Stimulated activated CD4-positive, alpha-beta T cell treated with anti-CD3 and anti-CD28 coated beads, Interleukin-4, amount 100 ng/mL, for 1 hour (primary cell): ENCODE data around the gene MRTO4.
"Not testable (repeated sequence)": the region's sequence is repeated elsewhere in the genome, so short reads cannot be mapped to it uniquely, and the experiment has no call there.

Source experiments
- DNase-seq: peaks from one replicate; pipeline ENCODE4 v3.0.0-alpha.2; 2020

The MRTO4 gene

GRCh38 chr1:19273106-19273843 is 21.7 kb downstream of the MRTO4 start:
- DNase-seq, result no peak

GRCh38 chr1:19273844-19274531 is 22.4 kb downstream of the MRTO4 start:
- DNase-seq, result not testable (repeated sequence)

GRCh38 chr1:19274636-19275035 is 23.0 kb downstream of the MRTO4 start:
- no peak for DNase-seq

GRCh38 chr1:19283891-19284290 is 32.3 kb downstream of the MRTO4 start:
- DNase-seq, result no peak

GRCh38 chr1:19284881-19285280 is 33.3 kb downstream of the MRTO4 start:
- DNase-seq, result no peak

- not testable (repeated sequence) for DNase-seq
Observed at GRCh38 chr1:19285366-19285765, 33.8 kb downstream of the MRTO4 start.

- not testable (repeated sequence) for DNase-seq
Observed at GRCh38 chr1:19285807-19286206, 34.2 kb downstream of the MRTO4 start.

- DNase-seq, result no peak
Observed at GRCh38 chr1:19287436-19288185, 36.0 kb downstream of the MRTO4 start.

GRCh38 chr1:19288324-19289241 is 37.0 kb downstream of the MRTO4 start, which contains the start of gene AKR7A3:
Gene AKR7A3 (minus strand): TSS chr1:19288770. CDS start chr1:19288709, 61 bp downstream.
- DNase-seq, result peak; percentile 67

- no peak for DNase-seq
Observed at GRCh38 chr1:19289244-19289643, 37.6 kb downstream of the MRTO4 start.

GRCh38 chr1:19294638-19295037 is 43.0 kb downstream of the MRTO4 start:
- no peak for DNase-seq

GRCh38 chr1:19300211-19300610 is 48.6 kb downstream of the MRTO4 start:
- DNase-seq, result no peak

GRCh38 chr1:19304081-19304480 is 52.5 kb downstream of the MRTO4 start:
- not testable (repeated sequence) for DNase-seq

- DNase-seq, result no peak
Observed at GRCh38 chr1:19305880-19306279, 54.3 kb downstream of the MRTO4 start.

- DNase-seq, result no peak
Observed at GRCh38 chr1:19306941-19307340, 55.3 kb downstream of the MRTO4 start.

GRCh38 chr1:19307794-19308508 is 56.3 kb downstream of the MRTO4 start:
- no peak for DNase-seq

- DNase-seq, result no peak
Observed at GRCh38 chr1:19308509-19308907, 56.9 kb downstream of the MRTO4 start.

GRCh38 chr1:19309123-19309813 is 57.7 kb downstream of the MRTO4 start:
- no peak for DNase-seq
